Activated naive CD4-positive, alpha-beta T cell treated with anti-CD3 and anti-CD28 coated beads for 36 hours (primary cell): ENCODE data around the gene FLVCR2. TPM values are rescaled to one million over a fixed set of nuclear protein-coding genes. Genes with fewer than 3 reads are reported as not detected.

Experiments
- CTCF ChIA-PET: fragments of 350-600 bp; sonication (Branson Sonifier 250); formaldehyde crosslinking; loops from one replicate; lab custom pipeline; 2021; ENCODE audit warnings: antibody characterized with exemption; lab: Charles Lee
- DNase-seq: peaks from one replicate; pipeline ENCODE4 v3.0.0-alpha.2; 2020
- H3K27ac Mint-ChIP-seq: one replicate; pipeline ENCODE4 v1.8.0; 2021; ENCODE audit warnings: mild to moderate bottlenecking, mixed read lengths
- H3K27me3 Mint-ChIP-seq: one replicate; pipeline ENCODE4 v1.8.0; 2021; ENCODE audit warnings: low read depth, mixed read lengths
- H3K36me3 Mint-ChIP-seq: one replicate; pipeline ENCODE4 v1.8.0; 2021; ENCODE audit warnings: low read depth, mixed read lengths
- H3K4me1 Mint-ChIP-seq: one replicate; pipeline ENCODE4 v1.8.0; 2021; ENCODE audit warnings: low read depth, mixed read lengths
- H3K4me3 Mint-ChIP-seq: one replicate; pipeline ENCODE4 v1.8.0; 2021; ENCODE audit warnings: mild to moderate bottlenecking, moderate library complexity, mixed read lengths
- H3K9me3 Mint-ChIP-seq: one replicate; pipeline ENCODE4 v1.8.0; 2021; ENCODE audit warnings: mixed read lengths
- intact Hi-C: fragments of 100-400 bp; cut with micrococcal nuclease; formaldehyde crosslinking; loops from one replicate; pipeline ENCODE4 v1.15.1; 2023
- total RNA-seq, 2 experiments: library from RNA; stranded (reverse); gene quantifications; one replicate each; pipeline ENCODE4 v1.2.3, GENCODE V29; 2021

Gene FLVCR2
- total RNA-seq, 2 experiments from 2014 or later = 5.8 to 10.4 TPM

DNA sequence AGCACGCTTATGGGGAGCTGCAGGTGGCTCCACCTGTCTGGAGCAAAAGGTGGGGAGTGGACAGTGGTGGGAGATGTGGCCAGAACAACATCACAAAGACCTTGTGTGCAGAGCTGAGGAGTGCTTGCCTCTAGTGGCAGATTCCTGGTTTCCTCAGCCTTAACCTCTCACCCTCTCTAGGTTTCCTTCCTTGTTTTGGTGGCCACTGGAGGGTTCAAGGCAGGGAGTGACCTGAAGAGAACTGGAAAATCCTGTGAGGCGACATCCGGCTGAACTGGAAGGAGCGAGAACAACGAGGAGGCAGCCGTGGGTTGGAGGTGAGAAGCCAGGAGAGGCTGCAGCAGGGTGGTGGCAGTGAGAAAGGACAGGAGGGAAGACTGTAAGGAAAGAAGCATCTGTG, 6.3 kb upstream of the FLVCR2 start:
- H3K27ac Mint-ChIP-seq = no peak overlapping the region
- no peak overlapping the region for H3K4me3 Mint-ChIP-seq
- CTCF ChIA-PET = interaction anchor here (0.8 to 11.3 kb wide), 2 partner anchors 83 to 263 kb away, joined by 3 to 255 read pairs; partner anchors contain the start of genes ERG28 and TTLL5

DNA sequence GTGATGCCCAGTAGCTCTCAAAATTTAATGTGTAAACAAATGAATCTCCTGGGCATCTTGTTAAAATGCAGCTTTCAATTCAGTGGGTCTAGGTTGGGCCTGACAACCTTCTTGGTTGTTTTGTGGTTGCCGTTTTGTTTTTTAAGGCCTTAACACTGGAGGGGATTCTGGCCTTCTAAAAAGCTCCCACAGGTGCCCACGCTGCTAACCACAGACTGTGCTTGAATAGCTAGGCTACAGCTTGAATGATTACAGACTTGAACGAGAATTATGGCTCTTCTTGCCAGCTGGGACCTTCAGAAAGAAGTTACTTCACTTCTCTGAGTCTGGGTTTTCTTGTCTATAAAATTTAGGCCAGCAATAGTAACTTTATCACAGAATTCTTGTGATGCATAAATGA, 1.3 kb upstream of the FLVCR2 start:
- CTCF ChIA-PET = interaction anchor here (0.7 to 11.3 kb wide), 44 partner anchors 8 to 409 kb away, joined by 3 to 255 read pairs (median 4); partner anchors contain the start of genes ERG28, IFT43 and TTLL5
- Mint-ChIP-seq H3K4me1 (peaks cover 22% of the 10 kb centered on the region), H3K4me3 (no peak overlapping the region), H3K27me3 (no peaks in the 10 kb centered on the region), H3K36me3 (no peaks in the 10 kb centered on the region), H3K27ac (no peak overlapping the region), H3K9me3 (no peaks in the 10 kb centered on the region)
- intact Hi-C loops = loop anchor here (1.0 to 10.0 kb wide), 3 partner anchors 77 to 405 kb away; no protein-coding TSS in a partner anchor
- DNase-seq = no peak

More for the DNA sequence above, 6.3 kb upstream of the FLVCR2 start:
- DNase-seq = no peak
- peaks cover 2% of the 10 kb centered on the region for H3K36me3 Mint-ChIP-seq
- H3K27me3 Mint-ChIP-seq = no peaks in the 10 kb centered on the region
- no peaks in the 10 kb centered on the region for H3K9me3 Mint-ChIP-seq
- intact Hi-C loops = loop anchor here (10.0 kb wide), 1 partner anchor 333 kb away; no protein-coding TSS in a partner anchor
- H3K4me1 Mint-ChIP-seq = peaks cover 43% of the 10 kb centered on the region

DNA sequence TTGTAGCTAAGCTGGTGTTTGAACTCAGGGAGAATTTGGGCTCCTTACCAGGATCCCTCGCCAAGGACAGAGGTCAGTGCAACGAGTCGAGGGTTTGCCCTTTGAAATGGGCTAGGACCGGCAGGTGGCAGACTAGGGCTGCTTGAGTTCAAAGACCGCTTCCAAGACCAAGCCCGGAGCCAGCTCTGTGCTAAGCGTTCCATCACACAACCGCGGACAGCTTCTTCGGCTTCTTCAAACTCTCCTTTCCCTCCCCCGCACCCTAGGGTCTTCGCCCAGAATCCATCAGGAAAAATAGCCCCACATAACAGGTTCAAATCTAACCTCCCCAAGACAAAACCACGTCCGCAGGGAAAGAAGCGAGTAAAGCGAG, 705 bp upstream of the FLVCR2 start:
- CTCF ChIA-PET = interaction anchor here (0.6 to 11.3 kb wide), 43 partner anchors 9 to 408 kb away, joined by 3 to 255 read pairs (median 4); partner anchors contain the start of genes ERG28, IFT43, TGFB3 and TTLL5
- Mint-ChIP-seq H3K27ac (peak overlapping the region; percentile 78), H3K36me3 (no peaks in the 10 kb centered on the region), H3K4me3 (peak overlapping the region; percentile 82), H3K4me1 (peaks cover 22% of the 10 kb centered on the region), H3K9me3 (no peaks in the 10 kb centered on the region), H3K27me3 (no peaks in the 10 kb centered on the region)
- DNase-seq = peak; percentile 88
- intact Hi-C loops = loop anchor here (1.0 to 10.0 kb wide), 4 partner anchors 15 to 405 kb away; no protein-coding TSS in a partner anchor

DNA sequence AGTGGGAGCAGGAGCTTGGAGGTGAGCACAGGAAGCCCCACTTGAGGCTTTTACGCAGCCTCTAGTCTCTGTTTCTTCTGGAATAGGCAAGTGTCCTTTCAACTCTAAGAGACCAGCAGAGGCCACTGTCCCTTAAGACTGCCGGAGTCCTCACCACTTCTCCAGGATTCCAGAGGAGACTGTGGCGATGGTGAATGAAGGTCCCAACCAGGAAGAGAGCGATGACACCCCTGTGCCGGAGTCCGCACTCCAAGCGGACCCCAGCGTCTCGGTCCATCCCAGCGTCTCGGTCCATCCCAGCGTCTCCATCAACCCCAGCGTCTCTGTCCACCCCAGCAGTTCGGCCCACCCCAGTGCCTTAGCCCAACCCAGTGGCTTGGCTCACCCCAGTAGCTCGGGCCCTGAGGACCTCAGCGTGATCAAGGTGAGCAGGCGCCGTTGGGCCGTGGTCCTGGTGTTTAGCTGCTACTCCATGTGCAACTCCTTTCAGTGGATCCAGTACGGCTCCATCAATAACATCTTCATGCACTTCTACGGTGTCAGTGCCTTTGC, 442 bp downstream of the FLVCR2 start:
- H3K9me3 Mint-ChIP-seq = no peaks in the 10 kb centered on the region
- no peak overlapping the region for H3K27ac Mint-ChIP-seq
- peak overlapping the region; percentile 82 for H3K4me3 Mint-ChIP-seq
- H3K27me3 Mint-ChIP-seq = no peaks in the 10 kb centered on the region
- no peaks in the 10 kb centered on the region for H3K36me3 Mint-ChIP-seq
- CTCF ChIA-PET = interaction anchor here (0.6 to 11.3 kb wide), 13 partner anchors 10 to 398 kb away, joined by 3 to 255 read pairs (median 4); partner anchors contain the start of genes ERG28 and TTLL5
- intact Hi-C loops = loop anchor here (1.0 to 10.0 kb wide), 2 partner anchors 17 to 326 kb away; no protein-coding TSS in a partner anchor
- H3K4me1 Mint-ChIP-seq = peaks cover 22% of the 10 kb centered on the region
- DNase-seq = no peak

DNA sequence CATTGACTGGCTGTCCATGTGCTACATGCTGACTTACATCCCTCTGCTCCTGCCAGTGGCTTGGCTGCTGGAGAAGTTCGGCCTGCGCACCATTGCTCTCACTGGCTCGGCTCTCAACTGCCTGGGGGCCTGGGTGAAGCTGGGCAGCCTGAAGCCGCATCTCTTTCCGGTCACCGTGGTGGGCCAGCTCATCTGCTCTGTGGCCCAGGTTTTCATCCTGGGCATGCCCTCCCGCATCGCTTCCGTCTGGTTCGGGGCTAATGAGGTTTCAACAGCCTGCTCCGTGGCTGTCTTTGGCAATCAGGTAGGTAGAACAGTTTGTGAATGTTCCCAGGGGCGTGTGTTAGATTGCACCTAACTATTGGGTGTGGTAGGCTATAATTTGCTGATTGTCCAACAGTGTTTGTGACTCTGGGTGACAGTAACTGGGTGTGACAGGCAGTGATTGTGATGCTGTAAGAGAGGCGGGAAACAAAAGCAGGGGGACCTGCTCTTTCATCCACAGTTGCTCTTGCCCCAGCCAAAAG, 981 bp downstream of the FLVCR2 start:
- intact Hi-C loops = loop anchor here (10.0 kb wide), 1 partner anchor 325 kb away; no protein-coding TSS in a partner anchor
- DNase-seq = no peak
- Mint-ChIP-seq H3K9me3 (no peaks in the 10 kb centered on the region), H3K36me3 (no peaks in the 10 kb centered on the region), H3K4me3 (peak overlapping the region; percentile 82), H3K27me3 (no peaks in the 10 kb centered on the region), H3K27ac (no peak overlapping the region), H3K4me1 (peaks cover 22% of the 10 kb centered on the region)
- CTCF ChIA-PET = interaction anchor here (0.8 to 11.3 kb wide), 4 partner anchors 25 to 94 kb away, joined by 3 to 255 read pairs (median 4); partner anchors contain the start of genes ERG28 and TTLL5

DNA sequence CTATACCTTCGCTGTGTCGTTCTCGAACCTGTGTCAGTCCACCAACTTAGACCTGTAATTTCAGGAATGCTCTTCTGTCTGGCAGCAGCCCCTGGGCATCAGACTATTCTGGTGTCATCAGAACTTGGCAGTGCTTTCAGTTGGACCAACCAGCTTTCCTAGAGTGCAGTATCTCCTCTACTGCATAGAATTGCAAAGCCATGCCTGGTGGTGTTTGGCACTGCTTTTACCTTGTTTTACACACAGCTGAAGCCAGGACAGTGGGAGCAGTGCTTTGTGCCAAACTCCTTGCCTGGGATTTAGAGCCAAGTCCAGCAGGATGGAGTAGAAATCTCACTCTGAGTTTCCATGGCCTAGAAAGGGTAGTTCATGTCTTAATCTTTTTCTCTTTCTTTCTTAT, 1.5 kb downstream of the FLVCR2 start:
- H3K4me3 Mint-ChIP-seq = peak overlapping the region; percentile 82
- CTCF ChIA-PET = interaction anchor here (1.3 to 11.3 kb wide), 2 partner anchors 75 to 93 kb away, joined by 3 to 255 read pairs; partner anchors contain the start of genes ERG28 and TTLL5
- H3K36me3 Mint-ChIP-seq = no peaks in the 10 kb centered on the region
- no peaks in the 10 kb centered on the region for H3K9me3 Mint-ChIP-seq
- H3K4me1 Mint-ChIP-seq = peaks cover 22% of the 10 kb centered on the region
- intact Hi-C loops = loop anchor here (10.0 kb wide), 1 partner anchor 325 kb away; no protein-coding TSS in a partner anchor
- H3K27me3 Mint-ChIP-seq = no peaks in the 10 kb centered on the region
- no peak for DNase-seq
- H3K27ac Mint-ChIP-seq = no peak overlapping the region

DNA sequence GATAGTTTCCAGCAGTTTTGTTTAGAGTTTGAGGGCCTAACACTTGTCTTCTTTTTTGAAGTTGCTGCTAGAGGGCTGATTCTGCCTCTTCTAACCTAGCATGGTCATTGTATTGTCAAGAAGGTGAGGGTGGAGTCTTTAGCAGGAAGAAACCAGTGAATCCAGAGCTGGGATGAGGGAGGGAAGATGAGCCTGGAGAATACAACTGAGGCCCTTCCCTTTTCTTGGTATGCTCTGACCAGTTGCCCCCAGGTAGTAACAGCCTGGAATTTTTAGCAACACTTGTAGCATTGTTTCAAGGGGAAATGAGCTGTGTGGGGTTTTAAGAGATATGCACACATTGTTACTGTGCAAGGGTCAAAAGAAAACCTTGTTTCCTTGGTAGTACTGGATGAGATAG, 9.0 kb downstream of the FLVCR2 start:
- no peaks in the 10 kb centered on the region for H3K4me1 Mint-ChIP-seq
- CTCF ChIA-PET = interaction anchor here (1.0 kb wide), 1 partner anchor 10 kb away, joined by 3 read pairs; no protein-coding TSS in a partner anchor
- intact Hi-C loops = no loop called here
- no peaks in the 10 kb centered on the region for H3K36me3 Mint-ChIP-seq
- H3K4me3 Mint-ChIP-seq = no peak overlapping the region
- no peaks in the 10 kb centered on the region for H3K9me3 Mint-ChIP-seq
- H3K27me3 Mint-ChIP-seq = no peaks in the 10 kb centered on the region
- no peak overlapping the region for H3K27ac Mint-ChIP-seq
- DNase-seq = no peak

DNA sequence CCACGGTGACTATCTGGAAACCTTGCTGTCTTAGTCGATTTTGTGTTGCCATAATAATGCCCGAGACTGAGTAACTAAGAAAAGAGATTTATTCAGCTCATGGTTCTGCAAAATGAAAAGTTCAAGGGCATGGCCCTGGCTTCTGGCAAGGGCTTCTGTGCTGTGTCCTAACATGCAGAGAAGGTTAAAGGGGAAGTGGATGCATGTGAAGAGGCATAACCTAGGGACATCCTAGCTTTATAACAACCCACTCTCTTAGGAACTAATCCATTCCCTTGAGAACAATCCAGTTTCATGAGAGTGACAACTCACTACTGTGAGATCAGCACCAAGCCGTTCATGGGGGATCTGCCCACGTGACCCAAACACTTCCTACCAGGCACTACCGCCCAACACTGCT, 11.5 kb downstream of the FLVCR2 start:
- Mint-ChIP-seq H3K4me3 (no peak overlapping the region), H3K9me3 (no peaks in the 10 kb centered on the region), H3K36me3 (no peaks in the 10 kb centered on the region), H3K27ac (no peak overlapping the region), H3K4me1 (no peaks in the 10 kb centered on the region), H3K27me3 (no peaks in the 10 kb centered on the region)
- CTCF ChIA-PET = interaction anchor here (0.6 to 1.5 kb wide), 2 partner anchors 12 to 59 kb away, joined by 6 to 7 read pairs; no protein-coding TSS in a partner anchor
- intact Hi-C loops = no loop called here
- no peak for DNase-seq

DNA sequence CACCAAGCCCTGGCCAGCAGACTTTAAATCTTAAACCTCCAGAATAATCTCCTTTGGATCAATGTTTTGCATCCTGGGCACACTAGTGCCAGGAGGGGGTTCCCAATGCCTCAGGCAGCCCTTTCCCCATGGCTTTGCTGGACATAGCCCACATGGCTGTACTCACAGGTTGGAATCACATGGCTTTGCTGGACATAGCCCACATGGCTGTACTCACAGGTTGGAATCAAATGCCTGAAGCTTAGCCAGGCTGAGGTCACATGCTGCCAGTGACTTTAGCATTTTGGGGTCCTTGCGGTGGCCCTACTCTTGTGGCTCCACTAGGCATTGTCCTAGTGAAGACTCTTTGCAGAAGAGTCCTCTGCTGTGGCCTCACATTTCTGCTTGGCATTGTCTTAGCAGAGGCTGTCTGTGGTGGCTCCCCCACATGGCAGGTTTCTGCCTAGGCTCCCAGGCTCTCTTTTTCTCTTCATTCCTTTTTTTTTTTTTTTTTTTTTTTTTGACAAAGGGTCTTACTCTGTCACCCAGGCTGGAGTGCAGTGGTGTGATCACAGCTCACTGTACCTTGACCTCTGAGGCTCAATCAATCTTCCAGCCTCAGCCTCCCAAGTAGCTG, 13.0 kb downstream of the FLVCR2 start:
- DNase-seq = no peak
- Mint-ChIP-seq H3K4me3 (no peak overlapping the region), H3K4me1 (no peaks in the 10 kb centered on the region), H3K9me3 (no peaks in the 10 kb centered on the region), H3K27ac (no peak overlapping the region), H3K36me3 (no peaks in the 10 kb centered on the region), H3K27me3 (no peaks in the 10 kb centered on the region)
- CTCF ChIA-PET = interaction anchor here (1.9 kb wide), 1 partner anchor 14 kb away, joined by 5 read pairs; no protein-coding TSS in a partner anchor
- intact Hi-C loops = no loop called here

DNA sequence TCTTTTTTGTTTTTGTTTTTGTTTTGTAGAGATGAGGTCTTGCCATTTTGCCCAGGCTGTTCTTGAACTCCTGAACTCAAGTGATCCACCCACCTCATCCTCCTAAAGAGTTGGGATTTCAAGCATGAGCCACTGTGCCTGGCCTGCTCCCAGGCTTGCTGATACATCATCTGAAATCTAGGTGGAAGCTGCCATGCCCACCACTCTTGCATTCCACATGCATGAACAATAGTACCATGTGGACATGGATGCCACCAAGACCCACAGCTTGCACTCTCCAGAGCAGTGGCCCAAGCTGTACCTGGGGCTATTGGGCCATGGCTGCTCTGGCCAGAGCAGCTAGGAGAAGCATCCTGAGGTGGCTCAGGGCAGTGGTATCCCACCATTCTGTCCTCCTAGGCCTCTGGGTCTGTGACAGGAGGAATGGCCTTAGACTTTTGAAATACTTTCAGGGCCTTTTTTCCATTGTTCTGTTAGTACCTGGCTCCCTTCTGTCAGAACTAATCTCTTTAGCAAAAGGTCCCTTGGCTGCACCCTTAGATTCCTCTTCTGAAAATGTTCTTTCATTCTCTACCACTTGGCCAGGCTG, 13.7 kb downstream of the FLVCR2 start:
- no peaks in the 10 kb centered on the region for H3K4me1 Mint-ChIP-seq
- intact Hi-C loops = no loop called here
- no peak overlapping the region for H3K27ac Mint-ChIP-seq
- no peak for DNase-seq
- no peaks in the 10 kb centered on the region for H3K36me3 Mint-ChIP-seq
- H3K27me3 Mint-ChIP-seq = no peaks in the 10 kb centered on the region
- H3K4me3 Mint-ChIP-seq = no peak overlapping the region
- CTCF ChIA-PET = interaction anchor here (1.9 kb wide), 1 partner anchor 14 kb away, joined by 5 read pairs; no protein-coding TSS in a partner anchor
- H3K9me3 Mint-ChIP-seq = no peaks in the 10 kb centered on the region

DNA sequence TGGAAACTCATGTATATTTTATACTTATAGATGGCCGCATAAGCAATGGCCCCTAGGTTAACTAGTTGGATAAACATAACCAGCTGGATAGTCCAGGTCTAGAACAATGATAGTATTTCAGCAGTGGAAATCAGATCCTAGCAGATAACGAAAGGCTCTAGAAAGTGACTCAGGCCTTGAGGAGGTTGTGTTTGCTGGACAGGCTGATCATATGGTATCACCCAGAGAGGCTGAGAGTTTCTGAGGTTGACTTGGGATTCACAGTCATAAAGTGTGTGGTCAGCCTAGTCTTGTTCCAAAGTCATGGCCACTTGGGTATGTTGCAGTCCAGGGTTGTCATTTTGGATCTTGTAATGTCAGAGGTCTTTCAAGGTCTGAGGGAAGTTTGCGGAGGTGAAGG, 16.8 kb downstream of the FLVCR2 start:
- H3K27me3 Mint-ChIP-seq = no peaks in the 10 kb centered on the region
- H3K36me3 Mint-ChIP-seq = no peaks in the 10 kb centered on the region
- H3K4me1 Mint-ChIP-seq = no peaks in the 10 kb centered on the region
- H3K9me3 Mint-ChIP-seq = no peaks in the 10 kb centered on the region
- no peak overlapping the region for H3K4me3 Mint-ChIP-seq
- intact Hi-C loops = no loop called here
- no peak for DNase-seq
- CTCF ChIA-PET = interaction anchor here (1.0 kb wide), 1 partner anchor 18 kb away, joined by 4 read pairs; no protein-coding TSS in a partner anchor
- H3K27ac Mint-ChIP-seq = no peak overlapping the region

DNA sequence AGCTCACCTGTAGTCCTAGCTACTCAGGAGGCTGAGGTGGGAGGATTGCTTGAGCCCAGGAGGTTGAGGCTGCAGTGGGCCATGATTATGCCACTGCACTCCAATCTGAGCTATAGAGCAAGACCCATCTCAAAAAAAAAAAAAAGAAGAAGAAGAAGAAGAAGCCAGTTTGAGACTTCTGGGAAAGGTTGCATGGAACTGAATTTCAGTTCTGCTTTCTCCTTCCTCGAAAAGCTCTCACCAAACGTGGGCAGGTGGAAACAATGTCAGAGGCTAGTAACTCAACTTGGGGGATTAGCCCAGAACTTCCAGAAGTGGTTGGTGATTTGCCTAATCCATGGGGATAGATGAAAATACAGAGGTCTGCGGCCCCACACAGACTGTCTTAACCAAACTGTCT, 18.7 kb downstream of the FLVCR2 start:
- intact Hi-C loops = no loop called here
- no peaks in the 10 kb centered on the region for H3K4me1 Mint-ChIP-seq
- H3K27ac Mint-ChIP-seq = no peak overlapping the region
- CTCF ChIA-PET = no interaction called here
- H3K4me3 Mint-ChIP-seq = no peak overlapping the region
- DNase-seq = no peak
- H3K27me3 Mint-ChIP-seq = no peaks in the 10 kb centered on the region
- H3K9me3 Mint-ChIP-seq = no peaks in the 10 kb centered on the region
- H3K36me3 Mint-ChIP-seq = no peaks in the 10 kb centered on the region
